GM11168 (cell line): ENCODE data around the gene TNIP3.
"Not testable (repeated sequence)": the region's sequence is repeated elsewhere in the genome, so short reads cannot be mapped to it uniquely, and the experiment has no call there.

Experiments used
- in situ Hi-C: fragments of 300-500 bp; cut with MboI; formaldehyde crosslinking; loops from one replicate; pipeline ENCODE4 v1.12.0; 2022; ENCODE audit warnings: low sequenced_read_pairs; ENCODE audit not compliant: unreplicated experiment

The TNIP3 gene

GRCh38 chr4:121181493-121181892, 17.4 kb upstream of the TNIP3 start:
- in situ Hi-C loops: no loop called here

GRCh38 chr4:121180558-121180957, 16.4 kb upstream of the TNIP3 start:
- in situ Hi-C loops: no loop called here

- in situ Hi-C loops: no loop called here
Observed at GRCh38 chr4:121177246-121178137, 13.4 kb upstream of the TNIP3 start.

- in situ Hi-C loops: no loop called here
Observed at GRCh38 chr4:121176082-121176934, 12.2 kb upstream of the TNIP3 start.

DNA sequence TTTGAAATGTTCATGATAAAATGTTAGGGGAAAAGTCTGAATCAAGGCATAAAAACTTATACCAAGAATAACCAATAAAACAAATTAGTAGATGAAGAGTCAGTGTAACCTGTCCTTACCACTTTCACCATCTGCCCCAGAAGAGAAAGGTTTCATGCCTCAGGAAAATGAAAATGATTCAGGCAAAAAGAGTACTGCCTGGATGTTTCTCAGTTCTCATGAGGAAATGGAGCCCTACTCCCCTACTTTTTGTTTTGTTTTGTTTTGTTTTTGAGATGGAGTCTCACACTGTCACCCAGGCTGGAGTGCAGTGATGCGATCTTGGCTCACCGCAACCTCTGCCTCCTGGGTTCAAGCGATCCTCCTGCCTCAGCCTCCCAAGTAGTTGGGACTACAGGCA, 7.4 kb upstream of the TNIP3 start:
- in situ Hi-C loops: not testable (repeated sequence)

DNA sequence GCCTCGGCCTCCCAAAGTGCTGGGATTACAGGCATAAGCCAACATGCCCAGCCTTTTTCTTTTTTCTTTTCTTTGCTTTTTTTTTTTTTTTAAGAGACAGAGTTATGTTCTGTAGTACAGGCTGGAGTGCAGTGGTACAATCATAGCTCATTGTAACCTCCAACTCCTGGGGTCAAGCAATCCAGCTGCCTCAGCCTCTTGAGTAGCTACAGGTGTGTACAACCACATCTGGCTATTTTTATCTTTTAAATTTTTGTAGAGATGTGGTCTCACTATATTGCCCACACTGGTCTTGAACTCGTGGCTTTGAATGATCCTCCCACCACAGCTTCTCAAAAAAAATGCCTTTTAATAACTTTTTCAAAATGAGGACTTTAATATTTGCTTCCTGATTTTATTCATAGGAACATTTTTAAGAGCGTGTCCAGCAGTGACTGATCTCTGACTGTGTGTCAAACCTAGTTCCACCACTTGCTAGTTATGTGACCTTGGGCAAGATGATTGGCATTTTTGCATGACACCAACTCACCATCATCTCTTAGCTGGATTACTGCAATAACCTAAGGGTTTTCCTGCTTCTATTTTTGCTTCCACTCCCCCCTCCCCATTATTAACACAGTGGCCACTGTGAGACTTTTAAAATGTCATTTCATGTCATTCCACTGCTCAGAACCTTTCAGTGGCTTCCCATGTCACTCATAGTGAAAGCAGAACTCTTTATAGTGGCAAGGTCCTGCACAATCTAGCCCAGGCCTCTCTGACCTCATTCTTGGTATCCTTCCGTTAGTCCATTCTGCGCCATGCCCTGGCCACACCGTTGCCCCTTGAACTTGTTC, 4.5 kb upstream of the TNIP3 start:
- in situ Hi-C loops: no loop called here

DNA sequence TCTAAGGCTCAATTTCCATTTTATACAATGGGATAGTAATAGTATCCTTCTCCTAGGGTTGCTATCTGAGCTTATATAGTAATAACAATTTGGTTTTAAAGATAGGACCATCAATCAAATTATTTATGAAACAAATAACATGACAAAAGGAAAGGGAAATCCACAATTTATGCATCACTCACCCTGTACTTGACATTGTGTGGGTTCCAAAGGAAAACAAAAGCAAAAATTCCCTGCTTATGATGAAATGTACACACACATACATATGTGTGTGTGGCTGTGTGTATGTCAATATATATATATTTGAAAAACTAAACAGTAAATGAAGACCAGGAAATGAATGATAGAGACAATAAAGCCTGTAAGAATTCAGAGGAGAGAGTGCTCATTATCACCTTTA, 2.9 kb upstream of the TNIP3 start:
- in situ Hi-C loops: no loop called here

- in situ Hi-C loops: no loop called here
Observed at GRCh38 chr4:121165206-121165605, 1.1 kb upstream of the TNIP3 start.

- in situ Hi-C loops: no loop called here
Observed at GRCh38 chr4:121156822-121157769, 7.0 kb downstream of the TNIP3 start.

GRCh38 chr4:121155893-121156292, 8.2 kb downstream of the TNIP3 start:
- in situ Hi-C loops: no loop called here

GRCh38 chr4:121154103-121154515, 10.0 kb downstream of the TNIP3 start:
- in situ Hi-C loops: no loop called here

- in situ Hi-C loops: no loop called here
Observed at GRCh38 chr4:121151942-121152341, 12.2 kb downstream of the TNIP3 start.

DNA sequence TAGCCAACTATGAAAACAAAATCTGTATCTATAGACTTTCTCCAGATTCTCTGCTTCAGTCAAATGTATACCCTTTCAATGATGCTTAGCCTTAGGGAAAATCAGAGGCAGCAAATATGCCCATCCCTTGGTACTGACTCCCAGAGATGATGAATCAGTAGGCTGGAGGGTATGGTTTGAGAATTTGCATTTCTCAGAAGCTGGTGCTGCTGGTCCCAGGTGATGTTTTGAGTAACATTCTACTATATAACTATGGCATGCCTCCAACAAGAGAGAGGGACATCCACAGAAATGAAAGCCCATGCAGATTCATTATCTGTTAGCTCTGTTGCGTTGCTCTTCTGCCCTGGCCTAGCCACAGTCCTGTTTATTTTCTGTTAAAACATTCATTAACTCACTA, 13.6 kb downstream of the TNIP3 start:
- in situ Hi-C loops: no loop called here

GRCh38 chr4:121150003-121150402, 14.1 kb downstream of the TNIP3 start:
- in situ Hi-C loops: no loop called here

DNA sequence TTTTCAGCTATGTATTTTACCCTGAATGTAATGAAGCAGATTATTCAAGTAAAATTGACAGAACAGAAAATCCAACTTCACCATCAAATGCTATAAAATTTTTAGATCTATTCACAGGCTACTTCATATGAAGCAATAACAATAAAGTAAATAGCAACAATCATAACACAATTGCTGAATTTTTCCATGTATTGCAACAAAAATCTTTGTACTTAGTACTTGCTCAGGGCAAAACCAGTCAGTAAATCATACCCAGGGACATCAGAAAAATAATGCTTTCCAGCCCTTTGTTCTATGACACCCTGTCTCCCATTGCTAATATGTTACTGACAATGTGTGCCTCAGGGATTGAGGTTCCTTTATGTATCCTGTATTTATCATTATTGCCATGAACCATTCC, 15.5 kb downstream of the TNIP3 start:
- in situ Hi-C loops: no loop called here

DNA sequence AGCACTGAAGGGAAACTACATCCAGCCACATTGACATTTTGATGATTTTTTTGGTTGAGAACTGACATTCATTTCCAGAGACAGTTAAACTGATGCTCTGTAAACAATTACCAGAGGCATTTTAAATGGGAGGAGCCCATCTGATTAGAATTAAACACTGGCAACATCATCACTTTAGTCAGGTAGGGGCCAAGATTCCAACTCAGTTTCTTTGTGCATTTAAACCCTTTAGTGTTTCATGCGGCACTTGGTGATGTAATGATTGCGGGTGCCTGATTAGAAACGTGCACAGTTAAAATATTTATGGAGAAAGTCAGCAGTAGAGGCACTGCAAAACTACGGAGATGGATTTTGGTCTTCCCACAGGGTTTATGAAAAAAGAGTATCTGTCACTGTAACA, 16.1 kb downstream of the TNIP3 start:
- in situ Hi-C loops: no loop called here

DNA sequence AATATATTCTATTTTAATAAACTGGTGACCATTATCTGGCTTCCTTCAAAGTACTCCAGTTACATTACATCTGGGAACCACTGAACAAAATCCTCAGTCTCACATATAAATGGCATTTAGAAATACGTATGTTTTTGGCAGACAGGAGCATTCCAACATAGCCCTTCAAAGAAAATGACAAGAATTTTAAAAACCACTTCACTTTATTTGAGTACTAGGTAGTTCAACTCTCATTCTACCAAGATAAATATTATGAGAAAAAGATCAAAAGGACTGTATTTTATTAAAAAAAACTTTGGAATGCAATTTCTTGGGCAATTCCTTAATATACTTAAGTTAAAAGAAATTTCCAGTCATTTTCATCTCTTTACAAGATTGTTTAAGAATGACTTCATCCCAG, 17.6 kb downstream of the TNIP3 start:
- in situ Hi-C loops: no loop called here

GRCh38 chr4:121145430-121145829, 18.7 kb downstream of the TNIP3 start:
- in situ Hi-C loops: no loop called here

DNA sequence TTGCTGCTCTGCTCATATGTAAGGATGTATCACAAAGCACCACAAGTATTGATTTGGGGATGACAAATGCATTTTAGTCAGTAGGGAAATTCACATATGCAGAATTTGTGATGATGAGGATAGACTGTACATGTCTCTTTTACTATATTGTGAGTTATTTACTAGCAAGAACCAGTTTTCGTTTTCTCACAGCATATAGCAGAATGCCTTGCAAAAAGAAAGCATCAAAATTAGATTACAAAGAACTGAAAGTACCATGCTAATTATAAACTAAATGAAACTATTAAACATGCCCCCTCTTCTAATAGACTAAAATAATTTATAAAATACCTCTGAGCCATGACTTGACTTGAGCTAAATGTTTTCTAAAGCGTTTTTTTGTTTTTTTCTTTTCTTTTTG, 20.1 kb downstream of the TNIP3 start:
- in situ Hi-C loops: no loop called here
